H1 (cell line): ENCODE data around the gene MSANTD3. TPM values are rescaled to one million over a fixed set of nuclear protein-coding genes. Genes with fewer than 3 reads are reported as not detected.

Experiments used
- CTCF ChIA-PET: fragments of 300-600 bp; sonication (Branson Sonifier 250); formaldehyde crosslinking; loops from one replicate; lab custom pipeline; 2021; ENCODE audit not compliant: partially characterized antibody; lab: Charles Lee
- POLR2A ChIA-PET: fragments of 300-600 bp; sonication (Branson Sonifier 250); formaldehyde crosslinking; loops from one replicate; lab custom pipeline; 2021; ENCODE audit warnings: inconsistent platforms; ENCODE audit not compliant: partially characterized antibody; lab: Charles Lee
- DNase-seq, 2 experiments: peaks; one replicate each; pipeline versions ENCODE4 v3.0.0 to v3.0.0-alpha.2; 2010 to 2022; ENCODE audit warnings: low spot score in 2 of 2, low read depth in 1 of 2, mixed read lengths in 1 of 2
- FAIRE-seq: peaks from 2 replicates; lab custom pipeline; 2011; peaks lifted over from hg19 to GRCh38; lab: Jason Lieb, UNC
- H2AFZ ChIP-seq: 2 replicates; pipeline ENCODE4 v1.8.1; 2012; ENCODE audit warnings: low read length, inconsistent platforms
- H2AK5ac ChIP-seq: 2 replicates; pipeline ENCODE4 v1.6.1; 2013; ENCODE audit warnings: low read depth, low read length
- H2BK120ac ChIP-seq: replicated peaks from 2 replicates; pipeline ENCODE3; 2013; ENCODE audit warnings: low read depth, low read length, inconsistent platforms
- H2BK12ac ChIP-seq: 2 replicates; pipeline ENCODE4 v1.6.1; 2013; ENCODE audit warnings: low read depth, low read length
- H2BK15ac ChIP-seq: 2 replicates; pipeline ENCODE4 v1.6.1; 2013; ENCODE audit warnings: low read length
- H2BK20ac ChIP-seq: 2 replicates; pipeline ENCODE4 v1.6.1; 2013; ENCODE audit warnings: low read length
- H2BK5ac ChIP-seq: 2 replicates; pipeline ENCODE4 v1.6.1; 2013; ENCODE audit warnings: low read depth, low read length
- H3K14ac ChIP-seq: 2 replicates; pipeline ENCODE4 v1.6.1; 2013; ENCODE audit warnings: inconsistent platforms; ENCODE audit not compliant: insufficient read length
- H3K18ac ChIP-seq: 2 replicates; pipeline ENCODE4 v1.6.1; 2013; ENCODE audit warnings: low read length; ENCODE audit errors: extremely low read depth
- H3K23ac ChIP-seq: 2 replicates; pipeline ENCODE4 v1.6.1; 2013; ENCODE audit warnings: inconsistent platforms; ENCODE audit not compliant: insufficient read length
- H3K23me2 ChIP-seq: 2 replicates; pipeline ENCODE4 v1.6.1; 2013; ENCODE audit warnings: low read depth, low read length
- H3K27ac ChIP-seq: 2 replicates; pipeline ENCODE4 v1.6.1; 2011; ENCODE audit warnings: low read depth, low read length, inconsistent platforms
- H3K27me3 ChIP-seq, 4 experiments: replicated peaks in 1 of 4; 1 replicate in 1 of 4; 2 replicates in 3 of 4; pipeline versions ENCODE4 v1.6.1 to v1.8.1; 2011 to 2013; ENCODE audit warnings: low read length in 3 of 4, mild to moderate bottlenecking in 3 of 4, inconsistent platforms in 2 of 4, mixed read lengths in 2 of 4, moderate library complexity in 1 of 4; ENCODE audit not compliant: control insufficient read depth in 3 of 4, insufficient read depth in 3 of 4; ENCODE audit errors: extremely low read depth in 1 of 4
- H3K36me3 ChIP-seq, 4 experiments: 2 replicates each; pipeline versions ENCODE4 v1.6.1 to v1.8.1; 2011 to 2013; ENCODE audit warnings: mild to moderate bottlenecking in 4 of 4, low read length in 3 of 4, moderate library complexity in 2 of 4, control low read depth in 1 of 4, inconsistent platforms in 1 of 4; ENCODE audit not compliant: insufficient read depth in 4 of 4, control insufficient read depth in 2 of 4
- H3K4ac ChIP-seq: replicated peaks from 2 replicates; pipeline ENCODE3; 2013; ENCODE audit warnings: low read length, low read depth, mixed read lengths, inconsistent platforms; ENCODE audit not compliant: insufficient read length
- H3K4me1 ChIP-seq, 4 experiments: replicated peaks in 1 of 4; 1 replicate in 1 of 4; 2 replicates in 3 of 4; pipeline versions ENCODE4 v1.6.1 to v1.8.1; 2011 to 2013; ENCODE audit warnings: low read length in 3 of 4, inconsistent platforms in 2 of 4, mixed read lengths in 1 of 4; ENCODE audit not compliant: insufficient read depth in 4 of 4, control insufficient read depth in 3 of 4
- H3K4me2 ChIP-seq, 2 experiments: 2 replicates each; pipeline versions ENCODE4 v1.6.1 to v1.8.1; 2011 to 2013; ENCODE audit warnings: low read depth in 2 of 2, low read length in 2 of 2, control low read depth in 1 of 2, inconsistent platforms in 1 of 2, mild to moderate bottlenecking in 1 of 2; ENCODE audit not compliant: insufficient read depth in 1 of 2
- H3K4me3 ChIP-seq, 4 experiments: fragments of 200-600, 300-600 bp in 1 of 4; sonication (generic), shearing (Covaris generic), sonication (Bioruptor Twin) in 1 of 4; 2 replicates each; pipeline versions ENCODE4 v1.5.1 to v1.8.1; 2011 to 2016; ENCODE audit warnings: low read length in 4 of 4, low read depth in 3 of 4, control low read depth in 2 of 4, inconsistent platforms in 2 of 4, mild to moderate bottlenecking in 2 of 4, mixed read lengths in 1 of 4, moderate library complexity in 1 of 4; ENCODE audit not compliant: insufficient read depth in 2 of 4; ENCODE audit errors: extremely low read depth in 1 of 4
- H3K56ac ChIP-seq: replicated peaks from 2 replicates; pipeline ENCODE3; 2013; ENCODE audit warnings: low read depth, mild to moderate bottlenecking, mixed read lengths, low read length, inconsistent platforms; ENCODE audit not compliant: insufficient read length
- H3K79me1 ChIP-seq: 2 replicates; pipeline ENCODE4 v1.6.1; 2013; ENCODE audit warnings: low read depth, low read length, control low read depth
- H3K79me2 ChIP-seq, 2 experiments: 2 replicates each; pipeline versions ENCODE4 v1.6.1 to v1.8.1; 2012 to 2013; ENCODE audit warnings: low read length in 2 of 2, mild to moderate bottlenecking in 2 of 2, inconsistent platforms in 1 of 2; ENCODE audit not compliant: insufficient read depth in 2 of 2, control insufficient read depth in 1 of 2
- H3K9ac ChIP-seq, 4 experiments: replicated peaks in 1 of 4; 1 replicate in 1 of 4; 2 replicates in 3 of 4; pipeline versions ENCODE4 v1.6.1 to v1.8.1; 2011 to 2013; ENCODE audit warnings: low read depth in 3 of 4, low read length in 3 of 4, control low read depth in 2 of 4, mild to moderate bottlenecking in 2 of 4, moderate library complexity in 2 of 4, inconsistent platforms in 1 of 4; ENCODE audit errors: extremely low read depth in 1 of 4
- H3K9me3 ChIP-seq, 2 experiments: 2 replicates each; pipeline versions ENCODE4 v1.6.1 to v1.8.1; 2012 to 2013; ENCODE audit warnings: mild to moderate bottlenecking in 2 of 2, moderate library complexity in 2 of 2, control low read depth in 1 of 2, inconsistent platforms in 1 of 2, low read depth in 1 of 2, low read length in 1 of 2, mixed read lengths in 1 of 2; ENCODE audit not compliant: insufficient read depth in 2 of 2
- H4K20me1 ChIP-seq, 2 experiments: replicated peaks in 1 of 2; 2 replicates each; pipeline versions ENCODE3 to v1.8.1; 2011 to 2013; ENCODE audit warnings: inconsistent platforms in 2 of 2, low read length in 2 of 2, mild to moderate bottlenecking in 1 of 2; ENCODE audit not compliant: insufficient read depth in 2 of 2, control insufficient read depth in 1 of 2
- H4K5ac ChIP-seq: 2 replicates; pipeline ENCODE4 v1.6.1; 2013; ENCODE audit warnings: low read length, low read depth, mixed read lengths, inconsistent platforms; ENCODE audit not compliant: insufficient read length
- H4K8ac ChIP-seq: 2 replicates; pipeline ENCODE4 v1.8.0; 2013; ENCODE audit warnings: mild to moderate bottlenecking, moderate library complexity, low read length, inconsistent platforms; ENCODE audit not compliant: insufficient read depth; ENCODE audit errors: extremely low read depth
- H4K91ac ChIP-seq: replicated peaks from 2 replicates; pipeline ENCODE3; 2013; ENCODE audit warnings: low read length, mixed read lengths, inconsistent platforms; ENCODE audit not compliant: insufficient read length
- WGBS, 2 experiments: shearing (Covaris generic) in 1 of 2; methylation state at CpG; one replicate each; pipeline versions ENCODE4 v1.1.6 to v1.1.7; 2013 to 2015; ENCODE audit warnings: low lambda C conversion rate in 2 of 2, mixed read lengths in 2 of 2, inconsistent platforms in 1 of 2, low coverage in 1 of 2, missing lambda C conversion rate in 1 of 2; ENCODE audit not compliant: insufficient replicate concordance in 2 of 2, insufficient coverage in 1 of 2, insufficient read length in 1 of 2; ENCODE audit errors: extremely low coverage in 1 of 2, missing lambda C conversion rate in 1 of 2; 5-methylcytosine and 5-hydroxymethylcytosine counted together
- polyA plus RNA-seq, 7 experiments: library from polyadenylated mRNA; depleted of rRNA in 3 of 7; stranded (reverse) in 5 of 7; unstranded in 2 of 7; fragments of >200 nt in 5 of 7; fragments of 200-250 nt in 2 of 7; gene quantifications; 1 replicate in 5 of 7; 2 replicates in 1 of 7; 4 replicates in 1 of 7; pipeline versions ENCODE4 v1.2.1 to v1.2.3, GENCODE V29; 2011 to 2013; ENCODE audit warnings: missing spikeins in 2 of 7, mixed read lengths in 2 of 7
- total RNA-seq: library from RNA; stranded (reverse); fragmentation: NEBNext Ultra II Directional; extraction: Animal tissue kit (Norgen Biotek cat#: 25700); gene quantifications from 2 replicates; pipeline ENCODE4 v1.2.1, GENCODE V29; 2021

Gene MSANTD3
- total and polyA plus RNA-seq, 2 of the 8 experiments (the other 6 are each of a cell fraction or from before 2014, with no cell fraction given): 12.0 to 41.3 TPM

- H2BK12ac ChIP-seq: no peak overlapping the region
- no peaks in the 10 kb centered on the region for H3K23me2 ChIP-seq
- no peak overlapping the region for H3K9ac ChIP-seq
- H3K79me2 ChIP-seq: no peaks in the 10 kb centered on the region
- H3K36me3 ChIP-seq: no peaks in the 10 kb centered on the region
- H4K20me1 ChIP-seq: no peaks in the 10 kb centered on the region
- H2BK120ac ChIP-seq: no peak overlapping the region
- H2BK20ac ChIP-seq: no peak overlapping the region
- DNase-seq (no peak), FAIRE-seq (no peak)
- no peaks in the 10 kb centered on the region for H3K9me3 ChIP-seq
- H3K4me2 ChIP-seq: no peak overlapping the region
- H3K27ac ChIP-seq: no peak overlapping the region
- no peak overlapping the region for H3K14ac ChIP-seq
- H4K8ac ChIP-seq: no peak overlapping the region
- no peaks in the 10 kb centered on the region for H3K27me3 ChIP-seq
- no peak overlapping the region for H3K4ac ChIP-seq
- no peak overlapping the region for H2BK15ac ChIP-seq
- no peak overlapping the region for H3K18ac ChIP-seq
- ChIA-PET CTCF (interaction anchor here (1.1 to 3.0 kb wide), 6 partner anchors 12 to 141 kb away, joined by 3 to 13 read pairs (median 4); partner anchors contain the start of gene TEX10), POLR2A (interaction anchor here (0.8 to 2.0 kb wide), 3 partner anchors 13 to 113 kb away, joined by 4 to 6 read pairs (median 5); partner anchors contain the start of genes MSANTD3 and TEX10)
- H4K5ac ChIP-seq: no peak overlapping the region
- no peak overlapping the region for H2AFZ ChIP-seq
- H3K56ac ChIP-seq: no peak overlapping the region
- no peak overlapping the region for H4K91ac ChIP-seq
- no peak overlapping the region for H3K4me3 ChIP-seq
- H3K79me1 ChIP-seq: no peaks in the 10 kb centered on the region
- H3K23ac ChIP-seq: no peak overlapping the region
- 93% methylated on average over 1 of the region's 1 CpG; no CpG with 5 or more reads in 1 of the 2 experiments for WGBS, 2 experiments
- no peak overlapping the region for H2BK5ac ChIP-seq
- H2AK5ac ChIP-seq: no peak overlapping the region
- H3K4me1 ChIP-seq: peaks cover 0 to 6% (median 2%) of the 10 kb centered on the region in 4 experiments; a peak in 3 of 7 replicates
Observed at GRCh38 chr9:100465761-100466160, 38.8 kb downstream of the MSANTD3 start.
